ENCODE measurements around the gene GABBR2. TPM values are rescaled to one million over a fixed set of nuclear protein-coding genes. Genes with fewer than 3 reads are reported as not detected.

Gene GABBR2
- total RNA-seq, 2 donors from 2014 or later, result not detected

DNA sequence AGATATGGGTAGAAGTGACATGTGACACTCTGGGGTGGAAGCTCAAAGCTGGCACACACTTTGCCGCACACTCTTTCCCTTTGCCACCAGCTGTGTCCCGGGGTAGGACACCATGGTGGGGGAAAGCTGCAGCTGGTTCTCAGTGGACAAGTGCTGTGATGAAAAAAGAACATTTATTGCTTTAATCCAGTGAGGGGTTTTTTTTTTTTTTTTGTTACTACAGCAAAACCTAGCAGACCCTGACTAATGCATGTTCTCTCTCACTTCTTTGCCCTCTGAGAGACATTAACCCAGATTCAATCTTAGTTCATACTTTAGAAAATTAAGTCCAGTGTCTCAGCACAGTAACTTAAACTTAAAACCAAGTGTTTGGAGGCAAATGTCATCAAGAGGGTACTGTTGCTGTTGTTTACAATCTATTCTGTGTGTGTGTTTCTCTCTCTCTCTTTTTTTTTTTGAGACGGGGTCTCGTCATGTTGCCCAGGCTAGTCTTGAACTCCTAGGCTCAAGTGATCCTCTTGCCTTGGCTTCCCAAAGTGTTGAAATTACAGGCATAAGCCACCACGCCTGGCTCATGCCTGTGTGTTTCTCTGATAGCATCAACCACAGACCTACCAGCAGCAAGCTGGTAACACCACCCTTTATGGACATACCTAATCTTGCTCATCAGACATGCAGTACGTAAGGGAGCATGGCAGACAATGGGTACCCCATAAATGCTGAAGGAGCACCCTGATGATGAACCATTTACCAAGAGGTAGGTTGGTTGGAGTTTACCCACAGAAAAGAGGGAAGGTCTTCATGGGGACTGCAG, 368.5 kb downstream of the GABBR2 start:
- DNase-seq (no peak), ATAC-seq (no peak)
- 86 to 91% methylated on average over 6 of the region's 6 CpGs for WGBS, 2 donors
- Histone ChIP-seq H3K9me3 (no peaks in the 10 kb centered on the region), H3K27ac (no peak overlapping the region), H3K36me3 (replicated peaks in 1 of 2; ENCODE audit: insufficient read depth in 1 of 2, low read depth in 2 of 2) (no peaks in the 10 kb centered on the region), H3K4me3 (no peak overlapping the region), H3K4me1 (no peaks in the 10 kb centered on the region), H3K27me3 (no peaks in the 10 kb centered on the region)
- TF ChIP-seq POLR2A (IDR thresholded peaks at IDR 0.05), result no peak
- TF ChIP-seq, protein P1, sequence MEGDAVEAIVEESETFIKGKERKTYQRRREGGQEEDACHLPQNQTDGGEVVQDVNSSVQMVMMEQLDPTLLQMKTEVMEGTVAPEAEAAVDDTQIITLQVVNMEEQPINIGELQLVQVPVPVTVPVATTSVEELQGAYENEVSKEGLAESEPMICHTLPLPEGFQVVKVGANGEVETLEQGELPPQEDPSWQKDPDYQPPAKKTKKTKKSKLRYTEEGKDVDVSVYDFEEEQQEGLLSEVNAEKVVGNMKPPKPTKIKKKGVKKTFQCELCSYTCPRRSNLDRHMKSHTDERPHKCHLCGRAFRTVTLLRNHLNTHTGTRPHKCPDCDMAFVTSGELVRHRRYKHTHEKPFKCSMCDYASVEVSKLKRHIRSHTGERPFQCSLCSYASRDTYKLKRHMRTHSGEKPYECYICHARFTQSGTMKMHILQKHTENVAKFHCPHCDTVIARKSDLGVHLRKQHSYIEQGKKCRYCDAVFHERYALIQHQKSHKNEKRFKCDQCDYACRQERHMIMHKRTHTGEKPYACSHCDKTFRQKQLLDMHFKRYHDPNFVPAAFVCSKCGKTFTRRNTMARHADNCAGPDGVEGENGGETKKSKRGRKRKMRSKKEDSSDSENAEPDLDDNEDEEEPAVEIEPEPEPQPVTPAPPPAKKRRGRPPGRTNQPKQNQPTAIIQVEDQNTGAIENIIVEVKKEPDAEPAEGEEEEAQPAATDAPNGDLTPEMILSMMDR (IDR thresholded peaks at IDR 0.05), result no peak
- intact Hi-C loops (cut with DNase I), result no loop called here

- Histone ChIP-seq H3K36me3 (replicated peaks in 1 of 2; ENCODE audit: insufficient read depth in 1 of 2, low read depth in 2 of 2) (no peaks in the 10 kb centered on the region), H3K27me3 (no peaks in the 10 kb centered on the region), H3K27ac (no peak overlapping the region), H3K9me3 (no peaks in the 10 kb centered on the region), H3K4me3 (no peak overlapping the region), H3K4me1 (no peaks in the 10 kb centered on the region)
- DNase-seq (no peak), ATAC-seq (no peak)
- no peak for TF ChIP-seq POLR2A (IDR thresholded peaks at IDR 0.05)
- TF ChIP-seq, protein P1 (IDR thresholded peaks at IDR 0.05), result no peak
- WGBS, 2 donors, result 57 to 80% methylated on average over 2 of the region's 2 CpGs
- intact Hi-C loops (cut with DNase I), result no loop called here
Measured at GRCh38 chr9:98335661-98336060, 373.1 kb downstream of the GABBR2 start.

GRCh38 chr9:98334796-98335195, 373.9 kb downstream of the GABBR2 start:
- intact Hi-C loops (cut with DNase I), result no loop called here
- H3K9me3 ChIP-seq, result no peaks in the 10 kb centered on the region
- no peaks in the 10 kb centered on the region for H3K36me3 ChIP-seq (replicated peaks in 1 of 2; ENCODE audit: insufficient read depth in 1 of 2, low read depth in 2 of 2)
- TF ChIP-seq, protein P1 (IDR thresholded peaks at IDR 0.05), result no peak
- TF ChIP-seq POLR2A (IDR thresholded peaks at IDR 0.05), result no peak
- DNase-seq, result no peak
- WGBS, 2 donors, result 70 to 92% methylated on average over 3 of the region's 3 CpGs
- H3K27me3 ChIP-seq, result no peaks in the 10 kb centered on the region
- H3K27ac ChIP-seq, result no peak overlapping the region
- no peaks in the 10 kb centered on the region for H3K4me1 ChIP-seq
- no peak overlapping the region for H3K4me3 ChIP-seq
- no peak for ATAC-seq

DNA sequence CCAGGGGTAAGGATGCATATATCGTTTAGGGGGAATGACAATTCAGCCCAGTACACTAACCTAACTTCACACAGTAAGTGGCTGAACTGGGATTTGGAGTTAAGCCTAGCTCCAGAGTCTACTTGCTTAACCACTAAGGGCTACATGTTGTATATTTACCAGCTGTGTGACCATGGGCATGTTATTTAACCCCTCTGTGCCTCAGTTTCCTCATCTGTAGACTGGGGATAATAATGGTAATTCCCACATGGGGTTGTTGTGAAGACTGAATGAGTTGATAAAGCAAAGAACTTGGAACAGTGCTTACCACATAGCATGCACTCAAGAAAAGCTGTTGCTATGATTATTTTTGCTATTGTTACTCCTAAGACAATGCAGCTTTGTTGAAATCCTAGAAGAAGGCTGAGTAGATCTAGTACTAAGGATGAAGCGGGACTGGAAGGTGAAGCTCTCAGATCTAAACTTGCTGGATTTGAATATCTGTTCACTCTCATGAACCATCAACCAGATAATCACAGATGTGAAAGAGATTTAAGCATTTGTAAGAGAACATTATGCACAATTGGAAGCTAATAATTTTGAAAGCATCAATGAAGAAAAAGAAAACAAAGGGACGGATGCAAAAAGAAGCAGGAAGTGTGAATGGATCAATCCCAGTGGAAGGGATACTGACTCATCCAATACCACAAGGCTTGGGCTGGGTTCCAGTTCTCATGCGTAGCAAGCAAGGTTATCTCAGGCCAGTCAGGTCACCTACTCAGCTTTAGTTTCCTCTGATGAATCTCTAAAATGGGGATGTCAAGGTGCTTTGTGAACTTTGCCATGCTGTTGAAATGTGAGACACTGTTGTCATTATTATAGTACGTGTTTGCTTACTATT, 374.8 kb downstream of the GABBR2 start:
- TF ChIP-seq, protein P1 (IDR thresholded peaks at IDR 0.05), result no peak
- no peak for TF ChIP-seq POLR2A (IDR thresholded peaks at IDR 0.05)
- no peak overlapping the region for H3K4me3 ChIP-seq
- intact Hi-C loops (cut with DNase I), result no loop called here
- H3K9me3 ChIP-seq, result no peaks in the 10 kb centered on the region
- no peak for ATAC-seq
- H3K27me3 ChIP-seq, result no peaks in the 10 kb centered on the region
- no peak overlapping the region for H3K27ac ChIP-seq
- WGBS, 2 donors, result 72 to 74% methylated on average over 5 of the region's 5 CpGs
- no peaks in the 10 kb centered on the region for H3K36me3 ChIP-seq (replicated peaks in 1 of 2; ENCODE audit: insufficient read depth in 1 of 2, low read depth in 2 of 2)
- DNase-seq, result no peak
- H3K4me1 ChIP-seq, result no peaks in the 10 kb centered on the region
